Lower lobe of right lung (tissue), 2 donors: ENCODE measurements around the gene NFIB. TPM values are rescaled to one million over a fixed set of nuclear protein-coding genes. Genes with fewer than 3 reads are reported as not detected.
A peak's percentile ranks its signal among the peaks of the same experiment; 100 is the strongest.

Experiments used
- ATAC-seq, 2 donors: fragments of 200-7000 bp; cut with Tn5 transposase; one replicate each; pipeline ENCODE4 v1.9.1; 2020 to 2022; ENCODE audit warnings: mild to moderate bottlenecking in 2 of 2, moderate library complexity in 2 of 2
- DNase-seq: peaks from one replicate; pipeline ENCODE4 v3.0.0-alpha.2; 2020
- H3K27ac ChIP-seq: fragments of 200-600 bp; one replicate; pipeline ENCODE4 v1.8.0; 2022
- H3K27me3 ChIP-seq: fragments of 200-600 bp; one replicate; pipeline ENCODE4 v1.8.0; 2022; ENCODE audit warnings: low read depth
- H3K36me3 ChIP-seq: fragments of 200-600 bp; one replicate; pipeline ENCODE4 v1.8.0; 2022; ENCODE audit warnings: mild to moderate bottlenecking
- H3K4me1 ChIP-seq: fragments of 200-600 bp; one replicate; pipeline ENCODE4 v1.8.0; 2022
- H3K4me3 ChIP-seq: fragments of 200-600 bp; one replicate; pipeline ENCODE4 v1.8.0; 2022; ENCODE audit warnings: mild to moderate bottlenecking
- H3K9me3 ChIP-seq: fragments of 200-600 bp; one replicate; pipeline ENCODE4 v1.8.0; 2022
- CTCF ChIP-seq: fragments of 200-600 bp; IDR thresholded peaks from one replicate; pipeline ENCODE4 v1.8.0; 2022; ENCODE audit warnings: antibody characterized with exemption, mild to moderate bottlenecking
- intact Hi-C: fragments of 100-400 bp; cut with DNase I; formaldehyde crosslinking; loops from one replicate; pipeline ENCODE4 v1.11.0; 2022
- total RNA-seq: library from RNA; stranded (reverse); fragmentation: NEBNext Ultra II Directional; extraction: Animal tissue kit (Norgen Biotek cat#: 25700); gene quantifications from one replicate; pipeline ENCODE4 v1.2.1, GENCODE V29; 2021
- donor health status: DM: no; HTN: yes; CAD: no; lungs with severe emphysema.

Gene NFIB
- total RNA-seq, 1 donor from 2014 or later, result 97.7 TPM

GRCh38 chr9:14066831-14067230 lies 247.1 kb downstream of the NFIB start:
- Histone ChIP-seq H3K9me3 (no peaks in the 10 kb centered on the region), H3K27me3 (no peaks in the 10 kb centered on the region), H3K4me1 (no peaks in the 10 kb centered on the region), H3K27ac (no peak overlapping the region), H3K4me3 (no peak overlapping the region), H3K36me3 (no peaks in the 10 kb centered on the region)
- DNase-seq (no peak), ATAC-seq (no peak)
- no peak for TF ChIP-seq CTCF
- intact Hi-C loops, result no loop called here

- Histone ChIP-seq H3K27me3 (no peaks in the 10 kb centered on the region), H3K36me3 (no peaks in the 10 kb centered on the region), H3K27ac (no peak overlapping the region), H3K4me3 (no peak overlapping the region), H3K4me1 (no peaks in the 10 kb centered on the region), H3K9me3 (no peaks in the 10 kb centered on the region)
- ATAC-seq (no peak), DNase-seq (no peak)
- intact Hi-C loops, result no loop called here
- no peak for TF ChIP-seq CTCF
Observed at GRCh38 chr9:14066032-14066431, 247.9 kb downstream of the NFIB start.

- ATAC-seq (no peak), DNase-seq (no peak)
- no peaks in the 10 kb centered on the region for H3K9me3 ChIP-seq
- H3K36me3 ChIP-seq, result no peaks in the 10 kb centered on the region
- H3K27me3 ChIP-seq, result no peaks in the 10 kb centered on the region
- no peak for TF ChIP-seq CTCF
- no peak overlapping the region for H3K4me3 ChIP-seq
- no peaks in the 10 kb centered on the region for H3K4me1 ChIP-seq
- intact Hi-C loops, result no loop called here
- H3K27ac ChIP-seq, result no peak overlapping the region
Observed at GRCh38 chr9:14064940-14065339, 249.0 kb downstream of the NFIB start.

GRCh38 chr9:14063756-14064155 lies 250.2 kb downstream of the NFIB start:
- Histone ChIP-seq H3K27ac (no peak overlapping the region), H3K36me3 (no peaks in the 10 kb centered on the region), H3K4me3 (no peak overlapping the region), H3K9me3 (no peaks in the 10 kb centered on the region), H3K4me1 (no peaks in the 10 kb centered on the region), H3K27me3 (no peaks in the 10 kb centered on the region)
- no peak for TF ChIP-seq CTCF
- DNase-seq (no peak), ATAC-seq (peak; percentile 23 to 51)
- intact Hi-C loops, result no loop called here

GRCh38 chr9:14062586-14063221 lies 251.2 kb downstream of the NFIB start:
- no peaks in the 10 kb centered on the region for H3K27me3 ChIP-seq
- no peak for DNase-seq
- no peaks in the 10 kb centered on the region for H3K4me1 ChIP-seq
- no peaks in the 10 kb centered on the region for H3K9me3 ChIP-seq
- H3K27ac ChIP-seq, result no peak overlapping the region
- H3K4me3 ChIP-seq, result no peak overlapping the region
- no peak for TF ChIP-seq CTCF
- intact Hi-C loops, result no loop called here
- no peak for ATAC-seq
- no peaks in the 10 kb centered on the region for H3K36me3 ChIP-seq
